ENCODE results near the gene TLCD1. TPM values are rescaled to one million over a fixed set of nuclear protein-coding genes. Genes with fewer than 3 reads are reported as not detected.

Gene TLCD1
- total and polyA plus RNA-seq, 10 of the 15 experiments (the other 5 are each of a cell fraction or from before 2014, with no cell fraction given), result 2.9 to 19.8 (median 7.7) TPM

DNA sequence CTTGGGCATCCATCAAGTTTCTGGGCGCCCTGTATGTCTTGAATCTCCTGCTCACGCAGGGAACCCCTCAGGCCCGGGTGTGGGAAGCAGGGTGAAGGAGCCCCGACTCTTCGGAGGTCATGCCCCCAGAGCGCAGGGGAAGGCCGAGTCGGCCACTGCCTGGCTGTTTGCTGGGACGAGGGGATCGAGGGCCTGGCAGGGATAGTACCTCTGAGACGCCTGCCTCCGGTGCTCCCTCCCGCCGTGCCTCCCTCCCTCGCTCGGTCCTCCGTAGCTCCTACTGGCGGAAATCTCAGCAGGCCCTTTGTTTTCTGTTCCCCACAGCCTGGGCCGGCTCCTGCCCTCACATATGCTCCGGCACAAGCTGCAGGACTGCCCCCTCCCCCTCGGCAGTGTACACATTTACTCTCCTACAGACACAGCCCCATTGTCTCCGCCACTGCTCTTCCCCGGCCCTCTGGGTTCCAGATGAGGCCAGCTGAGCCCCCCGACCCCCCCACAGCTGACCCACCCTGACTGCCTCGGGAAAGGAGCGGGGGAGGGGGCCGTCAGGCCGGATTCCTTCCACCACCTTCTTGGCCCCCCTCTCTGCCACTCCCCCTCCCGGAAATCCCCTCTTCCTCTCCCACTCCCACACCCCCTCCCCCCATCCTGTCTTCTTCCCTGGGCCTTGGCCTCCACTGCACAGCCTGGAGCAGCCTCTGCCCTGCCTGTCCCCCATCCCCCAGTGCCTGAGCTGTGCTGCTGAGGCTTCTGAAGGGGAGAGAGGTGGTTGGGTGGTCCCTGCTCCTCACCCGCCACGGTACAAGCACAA is 19.1 kb upstream of the TLCD1 start (continued):
- TF ChIP-seq E4F1 (IDR thresholded peaks at IDR 0.05; ENCODE audit: borderline replicate concordance, partially characterized antibody) (no peak), NR2F1 (conservative IDR thresholded peaks at IDR 0.05) (no peak), TAF1 (IDR thresholded peaks at IDR 0.05; ENCODE audit: borderline replicate concordance, low read depth, low read length) (0 out of 2 replicates have a peak, but pooled peaks have one; percentile 36), ZNF592 (IDR thresholded peaks at IDR 0.05) (no peak), SIN3A (IDR thresholded peaks at IDR 0.05; ENCODE audit: low read depth, low read length) (0 out of 2 replicates have a peak, but pooled peaks have one; percentile 11), SPI1 (IDR thresholded peaks at IDR 0.05; ENCODE audit: borderline replicate concordance, insufficient read depth, low read depth, low read length) (no peak), LARP7 (IDR thresholded peaks at IDR 0.05) (no peak), MEF2B (IDR thresholded peaks at IDR 0.05; ENCODE audit: partially characterized antibody, poor library complexity, severe bottlenecking) (no peak), SMAD1 (IDR thresholded peaks at IDR 0.05; ENCODE audit: low read depth, partially characterized antibody) (no peak), SMARCA5 (IDR thresholded peaks at IDR 0.05) (no peak), NR2C2 (IDR thresholded peaks at IDR 0.05; ENCODE audit: borderline replicate concordance, control insufficient read depth, insufficient read length, low read depth) (no peak), FOXM1 (IDR thresholded peaks at IDR 0.05; ENCODE audit: low read depth, low read length) (no peak), IRF4 (IDR thresholded peaks at IDR 0.05; ENCODE audit: low read depth, low read length) (no peak), ZNF384 (IDR thresholded peaks at IDR 0.05; ENCODE audit: borderline replicate concordance, low read depth, low read length) (no peak), CHD4 (IDR thresholded peaks at IDR 0.05) (no peak), POLR2AphosphoS5 (IDR thresholded peaks at IDR 0.05; ENCODE audit: low read length) (peak; percentile 70), EGR1 (IDR thresholded peaks at IDR 0.05; ENCODE audit: borderline replicate concordance in 1 of 2, low read depth in 2 of 2, low read length in 2 of 2) (peak in 1 of 2 experiments; percentile 28; a peak in 1 of 3 replicates), JUND (IDR thresholded peaks at IDR 0.05; ENCODE audit: low read depth, low read length) (no peak), ZZZ3 (IDR thresholded peaks at IDR 0.05; ENCODE audit: control insufficient read depth, insufficient read length, low read depth) (no peak), NKRF (conservative IDR thresholded peaks at IDR 0.05) (no peak)

Measured in GM12878 (cell line).